CD4-positive, alpha-beta T cell treated with Interferon alpha-2 for 1 hour (primary cell): ENCODE data around the gene EVI2A.
"Not testable (repeated sequence)": the region's sequence is repeated elsewhere in the genome, so short reads cannot be mapped to it uniquely, and the experiment has no call there.

Source experiments
- DNase-seq, 2 donors: peaks; one replicate each; pipeline ENCODE4 v3.0.0-alpha.2; 2020 to 2022

The EVI2A gene

GRCh38 chr17:31321481-31321880 lies at the start of gene EVI2A:
TSS of gene EVI2A (minus strand) at chr17:31321622. CDS start at chr17:31319013, 2,609 bp downstream.
- peak; percentile 89 to 93 for DNase-seq

- no peak for DNase-seq
Measured at GRCh38 chr17:31369266-31369665, 47.8 kb upstream of the EVI2A start.

- DNase-seq = no peak
Measured at GRCh38 chr17:31366088-31366487, 44.7 kb upstream of the EVI2A start.

GRCh38 chr17:31364012-31364411 lies 42.6 kb upstream of the EVI2A start:
- no peak for DNase-seq

- DNase-seq = no peak
Measured at GRCh38 chr17:31357839-31358394, 36.5 kb upstream of the EVI2A start.

- DNase-seq = no peak
Measured at GRCh38 chr17:31357091-31357490, 35.7 kb upstream of the EVI2A start.

GRCh38 chr17:31355935-31356334 lies 34.5 kb upstream of the EVI2A start:
- DNase-seq = no peak

- DNase-seq = no peak
Measured at GRCh38 chr17:31349454-31349853, 28.0 kb upstream of the EVI2A start.

- not testable (repeated sequence) for DNase-seq
Measured at GRCh38 chr17:31345191-31345747, 23.8 kb upstream of the EVI2A start.

GRCh38 chr17:31339906-31340661 lies 18.7 kb upstream of the EVI2A start:
- DNase-seq = no peak

GRCh38 chr17:31329221-31329620 lies 7.8 kb upstream of the EVI2A start:
- DNase-seq = no peak

- no peak for DNase-seq
Measured at GRCh38 chr17:31328160-31328535, 6.7 kb upstream of the EVI2A start.

GRCh38 chr17:31327534-31328159 lies 6.2 kb upstream of the EVI2A start:
- no peak for DNase-seq

GRCh38 chr17:31323551-31323950 lies 2.1 kb upstream of the EVI2A start:
- DNase-seq = no peak

GRCh38 chr17:31321966-31322365 lies 544 bp upstream of the EVI2A start:
- DNase-seq = peak; percentile 37 to 67

- DNase-seq = peak in 1 of 2 donors; percentile 43
Measured at GRCh38 chr17:31320791-31321190, 631 bp downstream of the EVI2A start.

- DNase-seq = peak in 1 of 2 donors; percentile 59
Measured at GRCh38 chr17:31320241-31320640, 1.2 kb downstream of the EVI2A start.

GRCh38 chr17:31318851-31319661 lies 2.4 kb downstream of the EVI2A start:
- peak in 1 of 2 donors; percentile 67 for DNase-seq

GRCh38 chr17:31318298-31318801 lies 3.1 kb downstream of the EVI2A start:
- peak; percentile 67 to 74 for DNase-seq

GRCh38 chr17:31314782-31315100 lies 6.7 kb downstream of the EVI2A start:
- DNase-seq = no peak

- peak in 1 of 2 donors; percentile 65 for DNase-seq
Measured at GRCh38 chr17:31313982-31314781, 7.2 kb downstream of the EVI2A start, which contains the start of gene EVI2B. TSS of gene EVI2B (minus strand) at chr17:31314054. CDS start at chr17:31305609, 8,445 bp downstream.

- DNase-seq = peak; percentile 48 to 58
Measured at GRCh38 chr17:31312223-31312622, 9.2 kb downstream of the EVI2A start.
